GM18858 (cell line): Measurements from ENCODE around the gene DACT2.
"Not testable (repeated sequence)": the region's sequence is repeated elsewhere in the genome, so short reads cannot be mapped to it uniquely, and the experiment has no call there.

ENCODE experiments used
- ATAC-seq: cut with Tn5 transposase; IDR thresholded peaks from one replicate; pipeline ENCODE4 v1.9.1; 2021; ENCODE audit not compliant: unreplicated experiment

The DACT2 gene

DNA sequence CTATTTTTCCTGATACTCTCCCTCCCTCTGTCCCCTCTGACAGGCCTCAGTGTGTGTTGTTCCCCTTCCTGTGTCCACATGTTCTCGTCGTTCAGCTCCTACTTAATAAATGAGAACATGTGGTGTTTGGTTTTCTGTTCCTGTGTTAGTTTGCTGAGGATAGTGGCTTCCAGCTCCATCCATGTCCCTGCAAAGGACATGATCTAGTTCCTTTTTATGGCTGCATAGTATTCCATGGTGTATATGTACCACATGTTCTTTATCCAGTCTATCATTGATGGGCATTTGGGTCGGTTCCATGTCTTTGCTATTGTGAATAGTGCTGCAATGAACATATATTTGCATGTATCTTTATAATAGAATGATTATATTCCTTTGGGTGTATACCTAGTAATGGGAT is 51.8 kb downstream of the DACT2 start:
- ATAC-seq = not testable (repeated sequence)

- ATAC-seq = no peak
These were observed 53.5 kb downstream of the DACT2 start for GRCh38 chr6:168265827-168266815.

- no peak for ATAC-seq
These were observed 54.2 kb downstream of the DACT2 start for GRCh38 chr6:168265394-168265793.

- no peak for ATAC-seq
These were observed 54.8 kb downstream of the DACT2 start for GRCh38 chr6:168264593-168265335.

DNA sequence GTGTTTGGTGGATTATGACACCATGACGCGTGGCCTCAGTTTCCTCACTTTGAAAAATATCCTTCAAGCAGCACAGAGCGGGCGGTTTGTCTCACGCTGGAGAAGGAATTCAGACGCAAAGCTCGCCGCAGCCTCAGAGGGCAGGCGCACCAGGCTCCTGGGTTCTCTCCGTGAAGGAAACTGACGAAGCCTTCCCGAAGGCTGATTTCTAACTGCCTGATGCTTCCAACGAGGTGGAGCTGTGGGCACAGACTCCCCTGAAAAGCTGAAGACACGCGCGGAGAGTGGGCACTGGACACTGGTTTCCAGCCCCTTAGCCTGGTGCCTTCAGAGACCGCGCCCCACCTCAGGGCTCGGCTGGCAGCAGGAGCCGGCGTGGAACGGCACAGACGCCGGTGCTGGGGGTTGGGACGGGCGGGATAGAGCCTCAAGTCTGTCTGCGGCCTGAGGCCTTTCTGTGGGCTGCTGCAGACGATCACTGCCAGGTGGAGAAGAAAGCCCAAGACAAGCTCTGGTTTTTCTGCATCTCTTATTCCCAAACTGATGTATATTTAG is 56.1 kb downstream of the DACT2 start:
- ATAC-seq = no peak

- ATAC-seq = no peak
These were observed 58.3 kb downstream of the DACT2 start for GRCh38 chr6:168261234-168261633.

- no peak for ATAC-seq
These were observed 59.1 kb downstream of the DACT2 start for GRCh38 chr6:168260420-168260987.

DNA sequence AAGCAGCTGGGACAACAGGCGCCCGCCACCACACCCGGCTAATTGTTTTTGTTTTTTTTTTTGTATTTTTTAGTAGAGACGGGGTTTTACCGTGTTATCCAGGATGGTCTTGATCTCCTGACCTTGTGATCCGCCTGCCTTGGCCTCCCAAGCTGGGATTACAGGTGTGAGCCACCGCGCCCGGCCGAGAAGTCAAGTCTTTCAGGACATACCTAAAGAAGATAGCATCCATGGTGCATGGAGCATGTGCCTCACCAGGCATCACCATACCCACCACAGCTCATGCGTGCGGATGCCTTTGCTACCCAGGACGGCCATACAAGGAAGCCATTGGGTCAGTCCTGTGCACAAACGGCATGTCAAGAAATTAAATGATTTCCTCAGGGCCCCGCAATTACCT is 60.8 kb downstream of the DACT2 start:
- ATAC-seq = no peak

DNA sequence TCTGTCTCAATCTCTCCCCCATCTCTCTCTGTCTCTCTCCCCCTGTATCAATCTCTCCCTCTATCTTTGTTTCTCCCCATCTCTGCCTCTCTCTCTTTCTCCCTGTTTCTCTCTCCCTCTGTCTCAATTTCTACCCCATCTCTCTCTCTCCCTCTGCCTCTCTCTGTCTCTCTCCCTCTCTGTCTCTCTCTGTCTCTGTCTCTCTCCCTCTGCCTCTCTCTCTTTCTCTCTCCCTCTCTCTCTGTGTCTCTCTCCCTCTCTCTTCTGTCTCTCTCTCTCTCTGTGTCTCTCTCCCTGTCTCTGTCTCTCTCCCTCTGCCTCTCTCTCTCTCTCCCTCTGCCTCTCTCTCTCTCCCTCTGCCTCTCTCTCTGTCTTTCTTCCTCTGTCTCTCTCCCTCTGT is 62.6 kb downstream of the DACT2 start:
- ATAC-seq = no peak
